ENCODE results near the gene ROBO1. TPM values are rescaled to one million over a fixed set of nuclear protein-coding genes. Genes with fewer than 3 reads are reported as not detected.

The ROBO1 gene
- total and polyA plus RNA-seq, 2 donors (not counting 3 experiments of a cell fraction or from before 2014, with no cell fraction given), result 5.9 to 14.2 TPM

DNA sequence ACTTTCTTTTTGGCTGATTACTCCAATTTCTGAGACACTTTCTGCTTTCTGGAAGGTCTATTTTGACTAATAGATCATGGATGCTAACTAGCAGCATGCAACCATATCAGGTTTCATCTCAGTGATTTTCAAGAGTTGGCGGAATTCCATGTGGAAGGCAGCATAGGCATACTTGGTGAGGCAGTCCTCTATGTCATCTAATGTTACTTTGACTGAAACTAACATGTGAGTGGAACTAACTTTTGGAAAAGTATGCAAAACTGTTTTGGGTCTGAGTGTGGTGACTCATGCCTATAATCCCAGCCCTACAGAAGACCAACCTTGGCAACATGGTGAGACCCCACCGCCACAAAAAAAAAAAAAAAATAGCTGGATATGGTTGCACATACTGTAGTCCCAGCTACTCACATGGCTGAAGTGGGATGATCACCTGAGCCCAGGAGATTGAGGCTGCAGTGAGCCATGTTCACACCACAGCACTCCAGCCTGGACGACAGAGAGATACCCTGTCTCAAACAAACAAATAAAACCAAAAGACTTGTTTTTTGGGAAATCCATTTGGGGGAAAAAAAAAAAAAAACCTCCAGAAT is 1033.7 kb downstream of the ROBO1 start:
- Histone ChIP-seq H3K27ac (ENCODE audit: insufficient read depth, low read depth, low read length) (no peak overlapping the region), H3K36me3 (ENCODE audit: control insufficient read depth in 2 of 2, extremely low read depth in 1 of 2, insufficient read depth in 2 of 2, low read length in 2 of 2) (no peaks in the 10 kb centered on the region), H3K27me3 (ENCODE audit: control insufficient read depth in 2 of 2, insufficient read depth in 2 of 2, low read length in 2 of 2) (no peaks in the 10 kb centered on the region), H3K4me2 (ENCODE audit: insufficient read depth, low read length) (no peak overlapping the region), H3K9ac (replicated peaks; ENCODE audit: extremely low read depth, insufficient read depth, low read length) (no peak overlapping the region), H4K20me1 (replicated peaks; ENCODE audit: control insufficient read depth, extremely low read depth, insufficient read depth, low read length) (no peaks in the 10 kb centered on the region), H3K79me2 (ENCODE audit: control insufficient read depth, insufficient read depth, low read length) (no peaks in the 10 kb centered on the region), H3K9me1 (replicated peaks; ENCODE audit: control insufficient read depth, extremely low read depth, insufficient read depth, low read length) (no peaks in the 10 kb centered on the region), H3K9me3 (replicated peaks; ENCODE audit: control insufficient read depth, insufficient read depth, low read length) (no peaks in the 10 kb centered on the region), H3K4me3 (replicated peaks in 1 of 3; ENCODE audit: insufficient read depth in 1 of 3, low read depth in 1 of 3, low read length in 3 of 3) (no peak overlapping the region), H3K4me1 (ENCODE audit: control insufficient read depth, extremely low read depth, insufficient read depth, low read length) (peaks cover 15% of the 10 kb centered on the region), H2AFZ (ENCODE audit: low read depth, low read length) (no peak overlapping the region)
- no peak for FAIRE-seq
- no peak for DNase-seq (ENCODE audit: low read depth, low spot score)
- ChIA-PET CTCF (no interaction called here), POLR2A (no interaction called here)
- intact Hi-C loops (cut with micrococcal nuclease), result no loop called here
- no TSS peak for BruUV-seq (replicated peaks)
- TF ChIP-seq EZH2 (IDR thresholded peaks at IDR 0.05; ENCODE audit: borderline replicate concordance, low read depth, low read length, severe bottlenecking) (no peak), JUN (IDR thresholded peaks at IDR 0.05; ENCODE audit: borderline replicate concordance, insufficient read depth, insufficient read length, low read depth) (no peak), FOS (IDR thresholded peaks at IDR 0.05; ENCODE audit: borderline replicate concordance, insufficient read depth, low read length) (no peak), MYC (IDR thresholded peaks at IDR 0.05; ENCODE audit: low read depth, low read length) (no peak), GATA2 (IDR thresholded peaks at IDR 0.05; ENCODE audit: insufficient read depth, insufficient read length, low read depth, low read length) (no peak), POLR2A (IDR thresholded peaks at IDR 0.05; ENCODE audit: low read depth, low read length) (no peak), CTCF (IDR thresholded peaks at IDR 0.05; ENCODE audit: extremely low read depth in 1 of 2, insufficient read depth in 1 of 2, low read depth in 1 of 2, low read length in 2 of 2) (no peak), MAX (IDR thresholded peaks at IDR 0.05; ENCODE audit: insufficient read depth, insufficient read length) (no peak), POLR2AphosphoS5 (IDR thresholded peaks at IDR 0.05; ENCODE audit: insufficient read depth, low read depth, low read length) (no peak)
- dilution Hi-C loops (cut with MboI; ENCODE audit: extremely low pct_ligation_motif_present, low sequenced_read_pairs), result no loop called here

Measured in endothelial cell of umbilical vein (primary cell).